A673 (cell line): Measurements from ENCODE around the gene NDOR1. TPM values are rescaled to one million over a fixed set of nuclear protein-coding genes. Genes with fewer than 3 reads are reported as not detected.

ENCODE experiments used
- BruUV-seq: library from RNA; stranded (reverse); fragments of 400-500 nt; replicated peaks from 2 replicates; lab custom pipeline; 2021; lab: Mats Ljungman, UMichigan
- CTCF ChIA-PET: fragments of 300-600 bp; sonication (Branson Sonifier 250); formaldehyde crosslinking; loops from one replicate; lab custom pipeline; 2022; ENCODE audit warnings: antibody characterized with exemption; lab: Charles Lee
- POLR2A ChIA-PET: fragments of 300-600 bp; sonication (Branson Sonifier 250); formaldehyde crosslinking; loops from one replicate; lab custom pipeline; 2022; ENCODE audit warnings: antibody characterized with exemption; ENCODE audit not compliant: low non-redundant PET; lab: Charles Lee
- DNase-seq: peaks from one replicate; pipeline ENCODE4 v3.0.0-alpha.2; 2015; ENCODE audit warnings: low spot score
- H3K27ac ChIP-seq: fragments of 200-600 bp; sonication (generic); 2 replicates; pipeline ENCODE4 v1.5.1; 2016; ENCODE audit warnings: mixed run types, low read depth, mild to moderate bottlenecking, mixed read lengths, antibody characterized with exemption, low read length; ENCODE audit not compliant: poor library complexity, severe bottlenecking
- H3K27me3 ChIP-seq: fragments of 200-600 bp; sonication (generic); replicated peaks from 2 replicates; pipeline ENCODE4 v1.6.1; 2017; ENCODE audit warnings: mixed run types, low read depth, mild to moderate bottlenecking, mixed read lengths, antibody characterized with exemption, low read length; ENCODE audit not compliant: insufficient read depth, poor library complexity
- H3K36me3 ChIP-seq: fragments of 200-600 bp; sonication (generic); 2 replicates; pipeline ENCODE4 v1.6.1; 2016; ENCODE audit warnings: mixed run types, mild to moderate bottlenecking, mixed read lengths, antibody characterized with exemption, low read length; ENCODE audit not compliant: insufficient read depth, poor library complexity, severe bottlenecking
- H3K4me1 ChIP-seq: fragments of 200-600 bp; sonication (generic); 2 replicates; pipeline ENCODE4 v1.6.1; 2017; ENCODE audit warnings: mixed run types, mild to moderate bottlenecking, mixed read lengths, antibody characterized with exemption, low read length; ENCODE audit not compliant: insufficient read depth, poor library complexity, severe bottlenecking
- H3K4me3 ChIP-seq: fragments of 200-600 bp; sonication (generic); 2 replicates; pipeline ENCODE4 v1.5.1; 2016; ENCODE audit warnings: low read depth, mixed run types, mild to moderate bottlenecking, mixed read lengths, low read length; ENCODE audit not compliant: poor library complexity, severe bottlenecking
- H3K9me3 ChIP-seq: fragments of 200-600 bp; sonication (generic); 2 replicates; pipeline ENCODE4 v1.6.1; 2016; ENCODE audit warnings: mixed run types, low read depth, mild to moderate bottlenecking, mixed read lengths, antibody characterized with exemption, low read length; ENCODE audit not compliant: poor library complexity, severe bottlenecking
- EZH2 ChIP-seq: fragments of 200-600 bp; sonication (generic); IDR thresholded peaks from 2 replicates; pipeline ENCODE4 v1.6.1; 2017; ENCODE audit warnings: borderline replicate concordance, low read depth, mild to moderate bottlenecking, mixed read lengths, antibody characterized with exemption, low read length; ENCODE audit not compliant: poor library complexity, severe bottlenecking
- intact Hi-C: fragments of 100-400 bp; cut with micrococcal nuclease; formaldehyde crosslinking; loops from one replicate; pipeline ENCODE4 v1.10.0; 2022; ENCODE audit not compliant: unreplicated experiment
- total RNA-seq: library from RNA; stranded (reverse); gene quantifications from 2 replicates; pipeline ENCODE4 v1.2.3, GENCODE V29; 2021
- TF ChIP-seq, protein P1 (sequence below): fragments of 300-800, 200-600 bp; sonication (generic); conservative IDR thresholded peaks from 2 replicates; pipeline ENCODE4 v1.5.1; 2017; ENCODE audit warnings: low read depth, mild to moderate bottlenecking, antibody characterized with exemption, low read length, moderate library complexity, mixed read lengths

NDOR1 gene
- total RNA-seq, 1 experiment from 2014 or later: 40.2 TPM

DNA sequence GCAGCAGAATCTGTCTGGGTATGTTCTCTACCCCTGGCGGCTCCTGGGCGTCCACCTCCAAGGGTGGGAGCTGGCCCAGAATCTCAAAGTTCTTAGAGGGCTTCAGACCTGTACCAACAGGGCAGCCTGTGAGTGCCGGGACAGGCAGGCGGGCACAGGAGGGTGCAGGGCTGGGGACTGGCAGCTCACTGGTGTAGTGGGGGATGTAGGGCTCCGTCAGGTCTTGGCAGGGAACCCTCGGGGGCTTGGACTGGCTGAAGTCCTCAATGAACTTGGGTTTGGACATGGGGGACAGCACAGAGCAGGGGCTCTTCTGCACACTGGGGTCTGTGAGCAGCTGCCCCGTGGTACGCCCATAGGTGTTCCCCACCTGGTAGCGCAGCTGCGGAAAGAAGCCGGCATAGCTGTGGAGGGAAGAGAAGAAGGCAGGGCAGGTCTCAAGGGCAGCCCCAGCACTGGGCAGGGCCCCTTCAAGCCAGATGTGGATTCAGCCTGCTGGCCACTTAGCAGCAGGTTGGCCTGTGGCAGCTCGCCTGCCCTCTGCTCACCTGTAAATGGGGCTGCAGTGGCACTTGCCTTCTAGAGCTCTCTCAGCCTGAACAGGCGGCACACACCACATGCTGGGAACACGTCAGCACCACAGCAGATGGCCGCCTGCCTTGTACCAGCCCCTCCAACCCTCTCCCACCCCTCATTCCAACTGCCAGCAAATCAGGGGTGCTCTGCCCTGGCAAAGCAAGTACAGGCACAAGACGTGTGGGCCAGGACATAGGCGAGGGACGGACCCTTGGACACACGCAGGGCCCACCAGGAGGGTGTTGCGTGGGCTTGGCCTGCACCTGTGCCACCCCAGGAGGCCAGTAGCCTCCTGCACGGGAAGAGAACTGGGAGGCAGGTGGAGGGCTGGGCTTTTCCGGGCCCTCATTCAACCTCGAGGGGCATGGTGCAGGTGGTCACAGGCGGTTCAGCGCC, 40.2 kb downstream of the NDOR1 start:
- Histone ChIP-seq H3K4me3 (no peak overlapping the region), H3K27ac (no peak overlapping the region), H3K9me3 (no peaks in the 10 kb centered on the region), H3K36me3 (peaks cover 24% of the 10 kb centered on the region), H3K4me1 (peaks cover 26% of the 10 kb centered on the region), H3K27me3 (no peaks in the 10 kb centered on the region)
- DNase-seq: no peak
- BruUV-seq: no TSS peak
- intact Hi-C loops: no loop called here
- TF ChIP-seq, protein P1, sequence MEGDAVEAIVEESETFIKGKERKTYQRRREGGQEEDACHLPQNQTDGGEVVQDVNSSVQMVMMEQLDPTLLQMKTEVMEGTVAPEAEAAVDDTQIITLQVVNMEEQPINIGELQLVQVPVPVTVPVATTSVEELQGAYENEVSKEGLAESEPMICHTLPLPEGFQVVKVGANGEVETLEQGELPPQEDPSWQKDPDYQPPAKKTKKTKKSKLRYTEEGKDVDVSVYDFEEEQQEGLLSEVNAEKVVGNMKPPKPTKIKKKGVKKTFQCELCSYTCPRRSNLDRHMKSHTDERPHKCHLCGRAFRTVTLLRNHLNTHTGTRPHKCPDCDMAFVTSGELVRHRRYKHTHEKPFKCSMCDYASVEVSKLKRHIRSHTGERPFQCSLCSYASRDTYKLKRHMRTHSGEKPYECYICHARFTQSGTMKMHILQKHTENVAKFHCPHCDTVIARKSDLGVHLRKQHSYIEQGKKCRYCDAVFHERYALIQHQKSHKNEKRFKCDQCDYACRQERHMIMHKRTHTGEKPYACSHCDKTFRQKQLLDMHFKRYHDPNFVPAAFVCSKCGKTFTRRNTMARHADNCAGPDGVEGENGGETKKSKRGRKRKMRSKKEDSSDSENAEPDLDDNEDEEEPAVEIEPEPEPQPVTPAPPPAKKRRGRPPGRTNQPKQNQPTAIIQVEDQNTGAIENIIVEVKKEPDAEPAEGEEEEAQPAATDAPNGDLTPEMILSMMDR: no peak
- TF ChIP-seq EZH2: no peak
- CTCF ChIA-PET: no interaction called here
- POLR2A ChIA-PET: interaction anchor here (0.7 kb wide), 1 partner anchor 9 kb away, joined by 7 read pairs; no protein-coding TSS in a partner anchor

DNA sequence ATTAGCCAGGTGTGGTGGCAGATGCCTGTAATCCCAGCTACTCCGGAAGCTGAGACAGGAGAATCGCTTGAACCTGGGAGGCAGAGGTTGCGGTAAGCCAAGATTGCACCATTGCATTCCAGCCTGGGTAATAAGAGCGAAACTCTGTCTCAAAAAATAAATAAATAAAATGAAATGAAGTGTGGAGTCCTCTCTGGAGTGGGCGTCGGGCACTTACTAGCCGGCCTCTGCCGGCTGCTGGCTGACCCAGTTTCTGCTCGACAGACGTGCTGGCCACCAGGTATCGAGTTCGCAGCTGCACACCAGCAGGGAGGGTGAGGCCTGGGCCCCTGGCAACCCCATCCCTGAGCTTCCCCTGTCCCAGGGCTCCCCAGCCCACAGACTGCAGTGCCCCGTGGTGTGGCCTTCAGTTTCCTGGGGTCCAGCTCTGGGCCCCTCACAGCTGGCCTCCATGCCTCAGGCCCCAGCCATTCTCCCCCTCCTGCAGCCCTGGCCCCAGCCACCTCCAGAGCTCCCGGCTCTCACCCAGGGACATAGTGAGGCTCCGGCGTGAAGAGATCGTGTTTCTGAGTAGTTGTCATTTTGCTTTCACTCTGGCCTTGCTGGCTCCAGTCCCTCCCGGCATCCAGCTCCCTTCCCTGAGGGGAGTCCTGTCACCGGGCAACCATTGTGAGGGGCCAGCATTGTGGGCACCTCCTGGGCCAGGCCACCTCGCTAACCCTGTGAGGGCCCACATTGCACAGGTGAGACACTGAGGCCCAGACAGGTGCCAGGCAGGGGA, 41.8 kb downstream of the NDOR1 start:
- BruUV-seq: no TSS peak
- intact Hi-C loops: no loop called here

DNA sequence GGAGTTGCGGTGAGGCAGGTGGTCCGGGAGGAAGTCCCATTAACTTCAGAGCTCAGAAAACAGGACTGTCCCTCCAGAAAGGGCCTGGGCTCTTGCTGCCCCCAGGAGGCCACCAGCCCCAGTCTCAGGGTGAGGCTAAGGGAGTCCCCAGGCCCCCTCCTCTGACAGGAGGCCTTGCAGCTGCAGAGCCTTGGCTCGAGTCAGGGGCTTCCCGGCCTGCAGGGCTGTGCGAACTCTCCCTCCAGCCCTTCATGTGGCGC, 42.3 kb downstream of the NDOR1 start:
- TF ChIP-seq, protein P1: no peak
- TF ChIP-seq EZH2: no peak
- H3K4me3 ChIP-seq: no peak overlapping the region
- no TSS peak for BruUV-seq
- DNase-seq: no peak
- no peak overlapping the region for H3K27ac ChIP-seq
- H3K27me3 ChIP-seq: no peaks in the 10 kb centered on the region
- no peaks in the 10 kb centered on the region for H3K9me3 ChIP-seq
- ChIA-PET POLR2A (no interaction called here), CTCF (no interaction called here)
- H3K36me3 ChIP-seq: peaks cover 11% of the 10 kb centered on the region
- intact Hi-C loops: no loop called here
- peaks cover 18% of the 10 kb centered on the region for H3K4me1 ChIP-seq

More for the DNA sequence above, 41.8 kb downstream of the NDOR1 start:
- DNase-seq: no peak
- no peak overlapping the region for H3K4me3 ChIP-seq
- TF ChIP-seq EZH2: no peak
- TF ChIP-seq, protein P1: no peak
- peaks cover 24% of the 10 kb centered on the region for H3K4me1 ChIP-seq
- H3K36me3 ChIP-seq: peaks cover 16% of the 10 kb centered on the region
- H3K9me3 ChIP-seq: no peaks in the 10 kb centered on the region
- ChIA-PET POLR2A (no interaction called here), CTCF (interaction anchor here (0.5 kb wide), 1 partner anchor 24 kb away, joined by 8 read pairs; no protein-coding TSS in a partner anchor)
- no peaks in the 10 kb centered on the region for H3K27me3 ChIP-seq
- no peak overlapping the region for H3K27ac ChIP-seq
